GM19438 (cell line): ENCODE measurements around the gene ACTRT2.

Source experiments
- ATAC-seq: cut with Tn5 transposase; IDR thresholded peaks from one replicate; pipeline ENCODE4 v1.9.1; 2021; ENCODE audit warnings: low read depth; ENCODE audit not compliant: unreplicated experiment

The ACTRT2 gene

GRCh38 chr1:3021233-3021671, at the start of gene ACTRT2:
ACTRT2 (plus strand) TSS chr1:3021467; CDS start chr1:3021687, 220 bp downstream.
- no peak for ATAC-seq

GRCh38 chr1:2971609-2972008, 49.7 kb upstream of the ACTRT2 start:
- no peak for ATAC-seq

GRCh38 chr1:2972011-2972878, 49.0 kb upstream of the ACTRT2 start:
- no peak for ATAC-seq

GRCh38 chr1:2972879-2973575, 48.2 kb upstream of the ACTRT2 start:
- ATAC-seq, result no peak

DNA sequence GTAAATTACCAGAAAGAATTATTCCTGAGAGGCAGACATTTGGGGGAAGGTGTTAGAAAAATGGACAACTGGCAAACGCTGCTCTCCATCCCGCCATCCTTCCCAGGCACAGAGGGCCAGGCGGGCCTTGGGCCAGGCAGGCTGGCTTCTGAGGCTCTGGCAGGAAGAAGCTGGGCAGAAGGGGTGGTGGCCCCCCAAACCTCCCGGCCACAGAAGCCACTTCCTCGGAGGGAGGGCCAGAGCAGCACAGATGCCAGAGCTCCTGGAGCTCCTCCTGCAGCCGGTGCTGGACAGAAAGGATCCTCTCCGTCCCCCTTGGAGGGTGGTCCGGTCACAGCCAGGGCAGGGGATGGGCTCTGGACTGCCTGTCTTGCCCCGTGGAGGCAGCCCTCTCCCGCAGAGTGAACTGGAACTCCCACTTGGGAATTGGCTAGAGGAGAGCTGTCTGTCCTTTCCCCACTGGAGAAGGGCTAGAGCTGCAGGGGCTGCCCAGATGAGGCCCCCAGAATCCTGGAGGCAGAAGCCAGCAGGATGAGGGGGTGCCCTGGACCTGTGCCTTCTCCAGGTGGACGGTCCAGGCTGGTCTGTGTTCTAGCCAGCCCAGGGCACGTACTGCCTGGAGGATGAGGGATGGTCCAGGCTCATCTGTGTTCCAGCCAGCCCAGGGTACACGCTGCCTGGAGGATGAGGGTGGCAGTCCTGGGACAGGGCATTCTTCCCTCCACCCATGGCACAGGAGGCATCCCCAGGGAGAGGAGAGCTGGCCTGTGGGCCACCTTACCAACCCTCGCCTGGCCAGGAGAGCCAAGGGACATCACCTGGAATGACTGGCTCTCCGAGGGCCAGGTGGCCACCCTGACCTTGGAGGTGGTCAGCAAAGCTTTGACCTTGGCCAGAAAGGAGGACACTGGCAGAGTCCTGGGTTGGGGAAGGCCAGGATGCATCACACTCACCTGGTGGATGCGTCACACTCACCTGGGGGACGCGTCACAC, 47.4 kb upstream of the ACTRT2 start:
- no peak for ATAC-seq

DNA sequence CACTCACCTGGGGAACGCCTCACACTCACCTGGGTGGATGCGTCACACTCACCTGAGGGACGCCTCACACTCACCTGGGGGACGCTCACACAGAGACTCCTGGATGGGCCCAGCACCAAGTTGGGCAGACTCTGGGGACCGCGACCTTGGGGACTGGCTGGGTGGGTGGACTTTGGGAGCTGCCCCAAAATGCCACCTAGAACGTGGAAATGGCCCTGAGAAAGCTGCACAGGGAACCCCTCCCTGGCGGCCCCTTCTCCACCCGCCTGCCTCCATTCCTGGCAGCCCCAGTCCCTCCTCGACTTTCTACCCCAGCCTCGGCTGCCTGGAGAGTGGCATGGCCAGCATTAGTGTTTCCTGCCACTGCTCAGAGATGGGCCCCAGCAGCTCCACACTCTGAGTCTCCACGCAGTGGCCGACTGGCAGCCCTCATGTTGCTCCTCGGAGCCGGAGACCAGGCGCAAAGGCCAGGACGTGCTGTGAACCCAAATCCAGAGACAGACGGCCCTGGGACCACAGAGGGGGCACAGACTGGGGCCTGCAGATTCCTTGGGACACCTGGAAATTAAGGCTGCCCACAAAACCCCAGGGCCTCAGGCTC, 46.5 kb upstream of the ACTRT2 start:
- ATAC-seq, result no peak

GRCh38 chr1:2975466-2976179, 45.6 kb upstream of the ACTRT2 start:
- no peak for ATAC-seq

- ATAC-seq, result no peak
Observed at GRCh38 chr1:2976180-2976562, 45.1 kb upstream of the ACTRT2 start.

DNA sequence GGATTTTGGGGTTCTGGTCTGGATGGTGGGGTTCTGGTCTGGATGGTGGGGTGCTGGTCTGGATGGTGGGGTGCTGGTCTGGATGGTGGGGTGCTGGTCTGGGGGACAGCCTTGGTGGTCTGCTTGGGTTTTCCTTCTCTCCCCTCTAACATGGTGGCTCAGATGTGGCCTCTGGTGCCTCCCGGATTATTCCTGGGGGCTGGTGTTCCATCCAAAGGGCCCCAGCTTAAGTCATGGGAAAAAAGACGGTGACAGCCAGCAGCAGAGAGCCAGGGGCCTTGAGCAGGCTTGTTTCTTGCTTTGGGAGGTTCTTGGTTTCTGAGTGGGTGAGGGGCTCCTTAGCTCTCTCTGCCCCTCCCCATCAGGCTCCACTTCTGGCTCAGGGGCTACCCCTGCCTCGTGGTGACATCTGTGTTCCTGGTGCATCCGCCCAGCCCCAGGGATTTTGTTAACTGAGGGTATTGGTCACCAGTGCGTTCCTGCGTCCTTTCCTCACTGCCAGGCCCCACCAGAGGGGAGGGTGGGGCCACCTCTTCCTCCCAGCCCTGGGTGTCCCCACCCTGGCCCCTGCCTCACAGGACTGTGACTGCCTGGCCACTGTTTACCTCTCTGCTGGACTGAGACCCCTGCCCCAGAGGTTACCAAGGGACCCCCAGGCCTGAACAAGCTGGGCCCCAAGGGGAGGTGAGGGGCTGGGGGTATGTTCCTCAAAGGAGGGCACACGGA, 43.2 kb upstream of the ACTRT2 start:
- ATAC-seq, result no peak

GRCh38 chr1:2978691-2979190, 42.5 kb upstream of the ACTRT2 start:
- ATAC-seq, result no peak

DNA sequence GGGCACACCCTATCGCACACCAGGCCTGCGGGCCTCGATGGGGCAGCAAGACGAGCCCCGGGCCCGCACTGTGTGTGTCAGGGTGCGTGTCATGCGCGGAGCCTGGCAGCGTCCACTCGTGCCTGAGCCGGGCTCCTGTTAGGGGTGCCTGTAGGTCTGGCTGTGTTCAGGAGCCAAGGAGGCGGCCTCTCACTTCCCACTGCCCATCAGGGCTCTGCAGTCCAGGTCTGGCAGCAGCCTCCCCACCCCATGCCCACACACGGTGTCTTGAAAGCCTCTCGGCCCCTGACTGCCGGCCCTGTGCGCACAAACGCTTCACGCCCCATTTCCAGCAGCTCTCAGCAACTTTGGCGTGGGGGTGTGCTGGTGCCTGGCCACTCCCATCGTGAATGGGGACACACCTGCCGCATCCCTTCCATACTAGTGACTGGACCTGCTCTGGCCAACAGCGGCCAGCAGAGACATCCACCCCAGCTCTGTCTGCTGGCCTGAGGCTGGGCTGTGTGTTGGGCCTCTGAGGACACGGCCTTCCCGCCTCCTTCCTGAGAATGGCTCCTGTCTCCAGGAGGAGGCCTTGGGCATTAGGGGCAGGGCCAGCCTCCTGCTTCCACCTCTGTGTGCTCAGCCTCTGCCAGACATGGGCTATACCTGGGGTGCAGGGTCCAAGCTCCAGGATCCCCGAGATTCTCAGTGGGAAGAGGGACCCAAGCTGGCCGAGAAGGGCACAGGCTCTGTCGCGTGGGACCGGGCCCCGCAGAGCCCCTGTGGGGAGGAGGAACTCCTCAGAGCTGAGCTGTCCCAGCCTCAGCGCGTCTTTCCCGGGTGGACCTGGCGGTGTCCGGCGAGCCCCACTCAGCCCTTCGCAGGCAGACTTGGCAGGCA, 41.8 kb upstream of the ACTRT2 start:
- ATAC-seq, result no peak

GRCh38 chr1:2980073-2980791, 41.0 kb upstream of the ACTRT2 start:
- no peak for ATAC-seq

DNA sequence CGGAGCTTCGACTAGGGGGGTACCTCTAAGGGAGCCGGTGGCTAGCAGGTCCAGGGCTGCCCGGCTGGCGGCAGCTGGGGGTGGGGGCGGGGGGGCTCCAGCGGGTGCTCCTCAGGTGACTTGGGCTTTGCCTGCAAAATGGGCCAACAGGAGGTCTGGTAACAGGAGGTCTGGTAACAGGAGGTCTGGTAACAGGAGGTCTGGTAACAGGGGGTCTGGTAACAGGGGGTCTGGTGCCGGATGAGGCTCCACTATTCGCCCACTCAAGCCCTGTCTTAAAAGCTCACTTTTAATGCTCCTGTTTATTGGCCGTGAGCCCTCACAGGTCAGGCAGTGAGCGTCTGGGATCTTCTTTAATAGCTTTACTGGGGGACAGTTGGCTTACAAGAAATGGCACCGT, 40.4 kb upstream of the ACTRT2 start:
- no peak for ATAC-seq

DNA sequence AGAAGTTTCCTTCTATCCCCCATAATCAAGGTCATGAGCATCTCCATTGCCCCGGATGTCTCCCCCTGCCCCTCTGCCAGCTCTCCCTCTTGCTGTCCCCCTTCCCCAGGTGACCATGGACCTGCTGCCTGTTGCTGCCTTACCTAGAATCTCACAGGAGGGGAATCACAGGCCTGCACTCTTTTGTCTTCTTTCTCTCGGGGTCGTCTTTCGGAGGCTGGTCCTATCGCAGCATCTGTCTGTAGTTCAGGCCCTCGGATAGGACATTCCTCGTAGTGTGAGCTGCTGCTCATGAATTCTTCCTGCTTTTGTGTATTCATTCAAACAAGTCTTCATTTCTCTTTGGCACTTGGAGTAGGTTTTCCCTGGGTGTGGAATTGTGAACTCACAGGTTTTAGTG, 39.9 kb upstream of the ACTRT2 start:
- ATAC-seq, result no peak

DNA sequence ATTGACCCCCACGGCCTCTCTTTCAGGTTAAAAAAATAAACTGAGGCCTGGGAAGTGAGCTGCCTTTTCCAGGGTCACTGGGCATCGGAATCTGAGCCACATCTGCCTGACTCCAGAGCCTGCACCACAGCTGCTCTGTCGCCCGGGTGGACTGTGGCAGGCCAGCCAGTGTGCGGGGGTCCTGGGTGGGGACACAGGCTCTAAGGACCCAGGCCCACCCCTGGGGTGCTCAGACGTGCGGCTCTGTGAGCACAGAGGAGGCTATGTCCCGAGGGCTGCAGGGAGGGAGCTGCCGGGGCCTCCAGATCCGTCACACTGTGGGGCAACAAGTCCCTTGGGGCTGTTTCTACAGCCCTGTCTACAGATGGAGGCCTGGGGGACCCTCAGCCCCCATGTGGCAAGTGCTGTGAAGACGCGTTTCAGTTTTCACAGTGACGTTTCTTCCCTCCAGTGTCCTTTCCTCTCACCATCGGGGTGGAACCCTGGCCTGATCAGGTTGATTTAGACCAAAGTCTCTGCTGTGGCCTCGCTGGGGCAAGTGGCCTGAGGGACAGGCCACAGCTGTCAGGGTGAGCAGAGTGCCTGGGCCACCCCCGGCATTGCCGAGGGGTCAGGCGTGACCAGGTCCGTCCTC, 39.2 kb upstream of the ACTRT2 start:
- no peak for ATAC-seq

DNA sequence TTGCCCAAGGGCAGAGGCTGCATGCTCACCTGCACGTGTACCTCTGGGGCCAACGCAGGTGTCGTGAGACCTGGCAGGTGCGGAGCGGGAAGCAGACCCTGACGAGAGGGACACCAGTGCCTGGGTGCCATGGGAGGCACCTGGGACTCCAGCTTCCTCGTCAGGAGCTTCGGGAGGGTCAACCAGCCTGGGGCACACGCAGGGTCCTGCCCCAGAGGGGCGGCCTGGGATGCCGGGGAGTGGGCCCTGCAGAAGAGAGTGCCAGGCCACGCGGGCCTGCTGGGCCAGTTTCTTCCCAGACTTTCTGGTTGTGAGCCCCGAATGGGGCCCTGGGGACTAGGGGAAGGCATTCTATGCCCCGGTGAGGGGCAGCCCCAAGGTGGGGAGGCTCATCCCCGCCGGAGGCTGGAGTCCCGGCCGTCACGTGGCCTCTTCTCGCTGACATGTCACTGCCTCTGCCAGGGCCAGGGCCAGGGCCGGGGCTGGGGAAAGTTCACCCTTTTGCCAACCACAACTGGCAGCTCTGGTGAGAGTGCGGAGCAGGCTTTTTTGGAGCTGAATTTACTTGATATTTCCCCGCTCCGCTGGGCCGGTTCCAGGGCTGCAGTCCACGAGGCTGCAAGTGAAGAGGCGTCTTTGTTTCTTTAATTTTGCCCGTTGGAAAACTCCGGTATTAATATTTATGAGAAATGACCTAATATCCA, 38.5 kb upstream of the ACTRT2 start:
- no peak for ATAC-seq
